Measurements from ENCODE around the gene AQR. TPM values are rescaled to one million over a fixed set of nuclear protein-coding genes. Genes with fewer than 3 reads are reported as not detected.

Gene AQR
- total RNA-seq, 1 experiment from 2014 or later: 54.4 TPM

DNA sequence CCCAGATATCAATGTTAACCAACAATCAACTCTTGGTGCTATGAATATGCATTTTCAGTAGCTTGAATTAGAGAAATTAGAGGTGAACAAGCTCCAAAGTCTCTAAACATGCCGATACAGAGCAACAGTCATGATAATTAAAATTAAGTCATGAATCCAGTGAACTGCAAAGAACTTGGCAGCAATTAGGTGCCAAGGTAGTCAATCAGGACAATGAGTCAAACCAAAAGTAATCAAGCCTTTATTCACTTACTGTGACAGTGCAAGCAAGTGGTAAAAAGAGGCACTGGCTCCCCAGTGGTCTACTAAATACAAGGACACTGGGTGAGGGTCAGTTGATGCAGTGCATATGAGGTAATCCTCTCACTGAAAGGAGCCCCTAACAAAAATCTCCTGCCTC, 16.8 kb upstream of the AQR start:
- Histone ChIP-seq H2AFZ (ENCODE audit: low read length) (no peak overlapping the region), H4K20me1 (ENCODE audit: control insufficient read depth, insufficient read depth, insufficient read length) (no peaks in the 10 kb centered on the region), H3K14ac (ENCODE audit: insufficient read depth, low read length) (no peak overlapping the region), H3K4me1 (ENCODE audit: insufficient read depth, low read length) (peaks cover 2% of the 10 kb centered on the region; the same call in 1 of the 2 replicates), H4K5ac (ENCODE audit: insufficient read length, low read depth, low read length) (no peak overlapping the region), H3T11ph (ENCODE audit: low read length) (no peak overlapping the region), H3K23me2 (ENCODE audit: insufficient read length, low read depth, low read length, poor library complexity, severe bottlenecking) (peaks cover 8% of the 10 kb centered on the region), H3K79me2 (ENCODE audit: insufficient read depth, low read length) (peaks cover 27% of the 10 kb centered on the region), H2AK5ac (ENCODE audit: insufficient read length, low read length) (no peak overlapping the region), H2BK15ac (ENCODE audit: low read depth, low read length) (no peak overlapping the region), H3K79me1 (ENCODE audit: insufficient read depth, low read depth, low read length, poor library complexity, severe bottlenecking) (no peaks in the 10 kb centered on the region), H3K27ac (ENCODE audit: insufficient read length, low read depth, low read length) (no peak overlapping the region), H3K27me3 (ENCODE audit: insufficient read depth, low read length) (no peaks in the 10 kb centered on the region), H4K8ac (replicated peaks; ENCODE audit: insufficient read length, low read depth, low read length) (no peak overlapping the region), H3K4me2 (ENCODE audit: insufficient read depth, insufficient read length, low read length) (peak overlapping the region; percentile 75), H3K9me3 (ENCODE audit: control insufficient read depth, low read depth, low read length) (no peaks in the 10 kb centered on the region), H3K9ac (ENCODE audit: extremely low read depth, insufficient read length, low read length) (peak overlapping the region; percentile 9), H2BK20ac (ENCODE audit: low read depth, low read length, poor library complexity, severe bottlenecking) (no peak overlapping the region), H2BK120ac (ENCODE audit: low read depth, low read length, poor library complexity, severe bottlenecking) (no peak overlapping the region), H2BK5ac (ENCODE audit: insufficient read length, low read length) (no peak overlapping the region), H2BK12ac (ENCODE audit: insufficient read length, low read depth, low read length) (no peak overlapping the region), H4K91ac (ENCODE audit: insufficient read length, low read depth, low read length) (no peak overlapping the region), H3K23ac (ENCODE audit: insufficient read length, low read depth, low read length) (no peak overlapping the region), H3K56ac (ENCODE audit: insufficient read length, low read depth, low read length) (no peak overlapping the region), H3K18ac (ENCODE audit: insufficient read length, low read depth, low read length) (no peak overlapping the region), H3K4ac (ENCODE audit: low read depth, low read length) (no peak overlapping the region)
- Mint-ChIP-seq H3K36me3 (ENCODE audit: insufficient read depth in 1 of 3, low read depth in 3 of 3) (peaks cover 21 to 56% (median 21%) of the 10 kb centered on the region in 3 experiments; a peak in 6 of 7 replicates), H3K27me3 (ENCODE audit: low read depth) (no peaks in the 10 kb centered on the region), H3K4me3 (peak overlapping the region; percentile 98), H3K4me1 (peaks cover 28 to 42% of the 10 kb centered on the region in 2 experiments), H3K27ac (peak overlapping the region; percentile 35 to 90 (median 60); a peak in 5 of 7 replicates), H3K9me3 (no peaks in the 10 kb centered on the region)
- DNase-seq: no peak
- WGBS (ENCODE audit: extremely low coverage, insufficient read length, low lambda C conversion rate): no CpG with 5 or more reads among the region's 1 CpG
- TF ChIP-seq, protein P1, sequence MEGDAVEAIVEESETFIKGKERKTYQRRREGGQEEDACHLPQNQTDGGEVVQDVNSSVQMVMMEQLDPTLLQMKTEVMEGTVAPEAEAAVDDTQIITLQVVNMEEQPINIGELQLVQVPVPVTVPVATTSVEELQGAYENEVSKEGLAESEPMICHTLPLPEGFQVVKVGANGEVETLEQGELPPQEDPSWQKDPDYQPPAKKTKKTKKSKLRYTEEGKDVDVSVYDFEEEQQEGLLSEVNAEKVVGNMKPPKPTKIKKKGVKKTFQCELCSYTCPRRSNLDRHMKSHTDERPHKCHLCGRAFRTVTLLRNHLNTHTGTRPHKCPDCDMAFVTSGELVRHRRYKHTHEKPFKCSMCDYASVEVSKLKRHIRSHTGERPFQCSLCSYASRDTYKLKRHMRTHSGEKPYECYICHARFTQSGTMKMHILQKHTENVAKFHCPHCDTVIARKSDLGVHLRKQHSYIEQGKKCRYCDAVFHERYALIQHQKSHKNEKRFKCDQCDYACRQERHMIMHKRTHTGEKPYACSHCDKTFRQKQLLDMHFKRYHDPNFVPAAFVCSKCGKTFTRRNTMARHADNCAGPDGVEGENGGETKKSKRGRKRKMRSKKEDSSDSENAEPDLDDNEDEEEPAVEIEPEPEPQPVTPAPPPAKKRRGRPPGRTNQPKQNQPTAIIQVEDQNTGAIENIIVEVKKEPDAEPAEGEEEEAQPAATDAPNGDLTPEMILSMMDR (conservative IDR thresholded peaks at IDR 0.05): no peak
